HCT116 (cell line): ENCODE results near the gene ACTN2.

Experiments
- CEBPB ChIP-seq: IDR thresholded peaks from 2 replicates; pipeline ENCODE4 v1.6.1; 2012; ENCODE audit warnings: low read depth
- ELF1 ChIP-seq: IDR thresholded peaks from 2 replicates; pipeline ENCODE4 v1.6.1; 2012; ENCODE audit warnings: low read depth, borderline replicate concordance
- EZH2 ChIP-seq: fragments of 200-600 bp; sonication (generic); IDR thresholded peaks from 2 replicates; pipeline ENCODE4 v1.6.1; 2017; ENCODE audit warnings: antibody characterized with exemption, mixed run types
- EZH2phosphoT487 ChIP-seq: fragments of 200-600 bp; IDR thresholded peaks from 2 replicates; pipeline ENCODE4 v1.6.1; 2018; ENCODE audit warnings: antibody characterized with exemption, borderline replicate concordance
- FOSL1 ChIP-seq: IDR thresholded peaks from 2 replicates; pipeline ENCODE4 v1.6.1; 2012; ENCODE audit warnings: low read depth
- JUND ChIP-seq: IDR thresholded peaks from 2 replicates; pipeline ENCODE4 v1.6.1; 2012
- POLR2AphosphoS5 ChIP-seq: IDR thresholded peaks from 2 replicates; pipeline ENCODE4 v1.6.1; 2011; ENCODE audit warnings: mild to moderate bottlenecking, low read depth, low read length, moderate library complexity
- RAD21 ChIP-seq: IDR thresholded peaks from 2 replicates; pipeline ENCODE4 v1.6.1; 2012; ENCODE audit warnings: low read depth, mild to moderate bottlenecking
- TCF7L2 ChIP-seq: IDR thresholded peaks from 2 replicates; pipeline ENCODE4 v1.7.0; 2011; ENCODE audit warnings: borderline replicate concordance, inconsistent platforms; ENCODE audit not compliant: insufficient read depth, insufficient read length; ENCODE audit errors: extremely low read depth
- ZNF274 ChIP-seq: fragments of 200-500 bp; sonication (Bioruptor generic); IDR thresholded peaks from 2 replicates; pipeline ENCODE4 v1.6.1; 2014; ENCODE audit warnings: mild to moderate bottlenecking, low read depth, low read length, inconsistent platforms
- TF ChIP-seq, protein P1 (sequence below), 3 experiments: fragments of 200-600 bp in 1 of 3; sonication (generic) in 1 of 3; IDR thresholded peaks in 2 of 3; conservative IDR thresholded peaks in 1 of 3; 2 replicates each; pipeline ENCODE4 v1.5.1; 2012 to 2017; ENCODE audit warnings: low read depth in 2 of 3, low read length in 2 of 3, antibody characterized with exemption in 1 of 3, borderline replicate concordance in 1 of 3, control low read depth in 1 of 3, mild to moderate bottlenecking in 1 of 3, mixed read lengths in 1 of 3, mixed run types in 1 of 3, moderate library complexity in 1 of 3; ENCODE audit not compliant: insufficient read depth in 1 of 3
- TF ChIP-seq, protein P2 (sequence below): IDR thresholded peaks from 2 replicates; pipeline ENCODE4 v1.6.1; 2012

DNA sequence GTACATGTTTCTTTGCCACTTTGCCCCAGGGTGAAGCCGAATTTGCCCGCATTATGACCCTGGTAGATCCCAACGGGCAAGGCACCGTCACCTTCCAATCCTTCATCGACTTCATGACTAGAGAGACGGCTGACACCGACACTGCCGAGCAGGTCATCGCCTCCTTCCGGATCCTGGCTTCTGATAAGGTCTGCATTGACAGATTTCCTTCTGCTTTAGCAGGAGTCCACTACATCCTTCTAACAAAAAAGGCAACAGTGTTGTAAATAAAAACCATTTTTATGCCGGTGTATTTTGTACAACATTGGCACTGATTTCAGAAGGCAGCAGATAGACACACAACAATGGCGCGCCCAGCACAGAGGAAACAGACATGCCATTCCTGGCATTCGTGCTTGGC is 74.7 kb downstream of the ACTN2 start:
- TF ChIP-seq EZH2 = no peak
- TF ChIP-seq, protein P1, sequence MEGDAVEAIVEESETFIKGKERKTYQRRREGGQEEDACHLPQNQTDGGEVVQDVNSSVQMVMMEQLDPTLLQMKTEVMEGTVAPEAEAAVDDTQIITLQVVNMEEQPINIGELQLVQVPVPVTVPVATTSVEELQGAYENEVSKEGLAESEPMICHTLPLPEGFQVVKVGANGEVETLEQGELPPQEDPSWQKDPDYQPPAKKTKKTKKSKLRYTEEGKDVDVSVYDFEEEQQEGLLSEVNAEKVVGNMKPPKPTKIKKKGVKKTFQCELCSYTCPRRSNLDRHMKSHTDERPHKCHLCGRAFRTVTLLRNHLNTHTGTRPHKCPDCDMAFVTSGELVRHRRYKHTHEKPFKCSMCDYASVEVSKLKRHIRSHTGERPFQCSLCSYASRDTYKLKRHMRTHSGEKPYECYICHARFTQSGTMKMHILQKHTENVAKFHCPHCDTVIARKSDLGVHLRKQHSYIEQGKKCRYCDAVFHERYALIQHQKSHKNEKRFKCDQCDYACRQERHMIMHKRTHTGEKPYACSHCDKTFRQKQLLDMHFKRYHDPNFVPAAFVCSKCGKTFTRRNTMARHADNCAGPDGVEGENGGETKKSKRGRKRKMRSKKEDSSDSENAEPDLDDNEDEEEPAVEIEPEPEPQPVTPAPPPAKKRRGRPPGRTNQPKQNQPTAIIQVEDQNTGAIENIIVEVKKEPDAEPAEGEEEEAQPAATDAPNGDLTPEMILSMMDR (IDR thresholded peaks at IDR 0.05 in 2 of 3, conservative IDR thresholded peaks at IDR 0.05 in 1 of 3; ENCODE audit: borderline replicate concordance in 1 of 3, insufficient read depth in 1 of 3, low read depth in 2 of 3, low read length in 2 of 3) = no peak
- TF ChIP-seq RAD21 = no peak
- TF ChIP-seq ELF1 = no peak
- TF ChIP-seq JUND = no peak
- no peak for TF ChIP-seq EZH2phosphoT487
- TF ChIP-seq CEBPB = no peak
- no peak for TF ChIP-seq POLR2AphosphoS5
- no peak for TF ChIP-seq FOSL1
- TF ChIP-seq ZNF274 = no peak
- no peak for TF ChIP-seq TCF7L2
- TF ChIP-seq, protein P2, sequence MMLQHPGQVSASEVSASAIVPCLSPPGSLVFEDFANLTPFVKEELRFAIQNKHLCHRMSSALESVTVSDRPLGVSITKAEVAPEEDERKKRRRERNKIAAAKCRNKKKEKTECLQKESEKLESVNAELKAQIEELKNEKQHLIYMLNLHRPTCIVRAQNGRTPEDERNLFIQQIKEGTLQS = no peak
